HepG2 (cell line): ENCODE measurements around the gene IVD. TPM values are rescaled to one million over a fixed set of nuclear protein-coding genes. Genes with fewer than 3 reads are reported as not detected.
A peak's percentile ranks its signal among the peaks of the same experiment; 100 is the strongest.

Experiments used
- CBX2 ChIP-seq, 2 experiments: fragments of 200-600 bp in 1 of 2; sonication (generic); formaldehyde crosslinking in 1 of 2; IDR thresholded peaks; 2 replicates each; pipeline versions ENCODE4 v1.7.0 to v1.8.1; 2018 to 2022; ENCODE audit warnings: low read depth in 2 of 2, low read length in 1 of 2, mild to moderate bottlenecking in 1 of 2, missing genetic modification reagents in 1 of 2
- HMGXB3 ChIP-seq: sonication (generic); formaldehyde crosslinking; IDR thresholded peaks from 2 replicates; pipeline ENCODE4 v1.4.0; 2020; ENCODE audit warnings: missing genetic modification reagents, borderline replicate concordance
- KLF9 ChIP-seq: IDR thresholded peaks from 2 replicates; pipeline ENCODE4 v1.6.1; 2016; ENCODE audit warnings: low read depth
- MIXL1 ChIP-seq: IDR thresholded peaks from 2 replicates; pipeline ENCODE4 v1.6.1; 2016
- NPAS2 ChIP-seq: sonication (generic); formaldehyde crosslinking; IDR thresholded peaks from 2 replicates; pipeline ENCODE4 v1.8.0; 2022; ENCODE audit warnings: mild to moderate bottlenecking, missing genetic modification reagents, borderline replicate concordance
- PPARG ChIP-seq: conservative IDR thresholded peaks from 2 replicates; pipeline ENCODE4 v1.6.1; 2016; ENCODE audit warnings: missing biosample characterization, missing genetic modification reagents
- SAFB2 ChIP-seq: sonication (generic); formaldehyde crosslinking; IDR thresholded peaks from 2 replicates; pipeline ENCODE4 v1.5.1; 2020; ENCODE audit warnings: missing genetic modification reagents, low read depth, mild to moderate bottlenecking, borderline replicate concordance
- THAP11 ChIP-seq: IDR thresholded peaks from 2 replicates; pipeline ENCODE4 v1.6.1; 2016; ENCODE audit warnings: missing biosample characterization, missing genetic modification reagents
- YY1 ChIP-seq: IDR thresholded peaks from 2 replicates; pipeline ENCODE4 v1.6.1; 2011; ENCODE audit warnings: low read length, low read depth, moderate library complexity, mild to moderate bottlenecking; ENCODE audit not compliant: insufficient read depth, insufficient replicate concordance
- ZFP1 ChIP-seq: IDR thresholded peaks from 2 replicates; pipeline ENCODE4 v1.6.1; 2016
- ZNF160 ChIP-seq: sonication (generic); formaldehyde crosslinking; IDR thresholded peaks from 2 replicates; pipeline ENCODE4 v1.8.0; 2022; ENCODE audit warnings: mild to moderate bottlenecking, inconsistent platforms, missing genetic modification reagents
- ZNF230 ChIP-seq: sonication (generic); formaldehyde crosslinking; IDR thresholded peaks from 2 replicates; pipeline ENCODE4 v1.4.0; 2020; ENCODE audit warnings: mild to moderate bottlenecking, missing genetic modification reagents
- ZNF234 ChIP-seq: sonication (generic); formaldehyde crosslinking; conservative IDR thresholded peaks from 2 replicates; pipeline ENCODE4 v1.5.1; 2020; ENCODE audit warnings: mild to moderate bottlenecking, missing genetic modification reagents
- ZNF331 ChIP-seq: sonication (generic); formaldehyde crosslinking; IDR thresholded peaks from 2 replicates; pipeline ENCODE4 v1.4.0; 2020; ENCODE audit warnings: missing genetic modification reagents
- ZNF501 ChIP-seq: sonication (generic); formaldehyde crosslinking; IDR thresholded peaks from 2 replicates; pipeline ENCODE4 v1.5.1; 2020; ENCODE audit warnings: mild to moderate bottlenecking, moderate library complexity, missing genetic modification reagents
- ZNF549 ChIP-seq: sonication (generic); formaldehyde crosslinking; IDR thresholded peaks from 2 replicates; pipeline ENCODE4 v1.5.0; 2020; ENCODE audit warnings: missing genetic modification reagents
- ZNF609 ChIP-seq: sonication (generic); formaldehyde crosslinking; IDR thresholded peaks from 2 replicates; pipeline ENCODE4 v1.4.0; 2020; ENCODE audit warnings: mild to moderate bottlenecking, missing genetic modification reagents, borderline replicate concordance
- ZNF703 ChIP-seq: sonication (generic); formaldehyde crosslinking; IDR thresholded peaks from 2 replicates; pipeline ENCODE4 v1.5.1; 2020; ENCODE audit warnings: missing genetic modification reagents, mild to moderate bottlenecking, moderate library complexity, borderline replicate concordance
- ZNF790 ChIP-seq: sonication (generic); formaldehyde crosslinking; IDR thresholded peaks from 2 replicates; pipeline ENCODE4 v1.8.0; 2022; ENCODE audit warnings: missing genetic modification reagents, mild to moderate bottlenecking, borderline replicate concordance
- polyA plus RNA-seq, 8 experiments: library from polyadenylated mRNA; depleted of rRNA in 3 of 8; stranded (reverse) in 7 of 8; unstranded in 1 of 8; fragments of >200 nt; fragmentation: Illumina TruSeq in 4 of 8; extraction: Trizol in 4 of 8; gene quantifications; 2 replicates each; pipeline versions ENCODE4 v1.2.1 to v1.2.3, GENCODE V29; 2011 to 2016; ENCODE audit warnings: low read depth in 4 of 8, missing spikeins in 1 of 8, mixed read lengths in 1 of 8; ENCODE audit not compliant: insufficient read depth in 1 of 8
- total RNA-seq, 5 experiments: library from RNA; depleted of rRNA; stranded (reverse); fragments of >200 nt; fragmentation: Illumina TruSeq; extraction: Trizol; gene quantifications; 2 replicates each; pipeline ENCODE4 v1.2.3, GENCODE V29; 2016; ENCODE audit warnings: low read depth in 1 of 5

The IVD gene
- total and polyA plus RNA-seq, 2 of the 13 experiments (the other 11 are each of a cell fraction or from before 2014, with no cell fraction given), result 48.0 to 53.9 TPM

GRCh38 chr15:40367686-40368611, 37.6 kb upstream of the IVD start (continued):
- TF ChIP-seq CBX2 (IDR thresholded peaks at IDR 0.05; ENCODE audit: low read depth, low read length) (no peak), CBX2 (CRISPR knock-in tag; IDR thresholded peaks at IDR 0.05; ENCODE audit: low read depth) (peak; percentile 82), HMGXB3 (CRISPR knock-in tag) (peak; percentile 81; the same call in 1 of the 2 replicates), ZFP1 (CRISPR knock-in tag) (no peak), ZNF609 (CRISPR knock-in tag) (peak; percentile 56; the same call in 1 of the 2 replicates), KLF9 (CRISPR knock-in tag) (peak; percentile 83; the same call in 1 of the 2 replicates), YY1 (peak; percentile 67), SAFB2 (CRISPR knock-in tag) (peak; percentile 81), ZNF160 (CRISPR knock-in tag) (peak; percentile 59), ZNF501 (peak; percentile 93), ZNF230 (peak; percentile 88), ZNF331 (CRISPR knock-in tag) (peak; percentile 70; the same call in 1 of the 2 replicates), ZNF549 (CRISPR knock-in tag) (peak; percentile 61; the same call in 1 of the 2 replicates), THAP11 (CRISPR knock-in tag) (peak; percentile 65), ZNF790 (CRISPR knock-in tag) (peak; percentile 55; the same call in 1 of the 2 replicates), PPARG (CRISPR knock-in tag) (0 out of 2 replicates have a peak, but pooled peaks have one; percentile 44), MIXL1 (peak; percentile 67; the same call in 1 of the 2 replicates), NPAS2 (CRISPR knock-in tag) (no peak), ZNF703 (0 out of 2 replicates have a peak, but pooled peaks have one; percentile 76), ZNF234 (no peak)
